ENCODE measurements around the gene CEP170B.
"Not testable (repeated sequence)": the region's sequence is repeated elsewhere in the genome, so short reads cannot be mapped to it uniquely, and the experiment has no call there.

CEP170B gene

GRCh38 chr14:104885973-104886689 lies 21.1 kb downstream of the CEP170B start:
- H3K27ac ChIP-seq = no peak overlapping the region
- TF ChIP-seq ZFX (IDR thresholded peaks at IDR 0.05) (no peak), CTCF (conservative IDR thresholded peaks at IDR 0.05) (no peak)

GRCh38 chr14:104886690-104887622 lies 21.9 kb downstream of the CEP170B start:
- TF ChIP-seq CTCF (conservative IDR thresholded peaks at IDR 0.05) = no peak
- no peak for TF ChIP-seq ZFX (IDR thresholded peaks at IDR 0.05)
- no peak overlapping the region for H3K27ac ChIP-seq

- no peak overlapping the region for H3K27ac ChIP-seq
- TF ChIP-seq ZFX (IDR thresholded peaks at IDR 0.05) (no peak), CTCF (conservative IDR thresholded peaks at IDR 0.05) (no peak)
Measured at GRCh38 chr14:104887623-104888488, 22.8 kb downstream of the CEP170B start.

- no peak for TF ChIP-seq CTCF (conservative IDR thresholded peaks at IDR 0.05)
- TF ChIP-seq ZFX (IDR thresholded peaks at IDR 0.05) = no peak
- H3K27ac ChIP-seq = no peak overlapping the region
Measured at GRCh38 chr14:104888489-104889374, 23.7 kb downstream of the CEP170B start.

- no peak overlapping the region for H3K27ac ChIP-seq
- TF ChIP-seq ZFX (IDR thresholded peaks at IDR 0.05) = no peak
- TF ChIP-seq CTCF (conservative IDR thresholded peaks at IDR 0.05) = no peak
Measured at GRCh38 chr14:104889375-104889757, 24.3 kb downstream of the CEP170B start.

- H3K27ac ChIP-seq = not testable (repeated sequence)
Measured at GRCh38 chr14:104890292-104890691, 25.2 kb downstream of the CEP170B start.

GRCh38 chr14:104891121-104891551 lies 26.1 kb downstream of the CEP170B start:
- no peak overlapping the region for H3K27ac ChIP-seq
- TF ChIP-seq CTCF (conservative IDR thresholded peaks at IDR 0.05) = no peak
